ENCODE measurements around the gene CCDC92. TPM values are rescaled to one million over a fixed set of nuclear protein-coding genes. Genes with fewer than 3 reads are reported as not detected.

CCDC92 gene
- total RNA-seq, 1 experiment from 2014 or later: 53.7 TPM

GRCh38 chr12:123914726-123915333 is 57.8 kb downstream of the CCDC92 start:
- ATAC-seq: no peak

More at GRCh38 chr12:123914726-123915333, 57.8 kb downstream of the CCDC92 start:
- Histone ChIP-seq H3K4me1 (ENCODE audit: control insufficient read depth, insufficient read depth, low read length) (no peaks in the 10 kb centered on the region), H3K4me3 (ENCODE audit: low read depth in 2 of 2, low read length in 2 of 2) (no peak overlapping the region), H3K36me3 (ENCODE audit: control insufficient read depth, insufficient read depth, low read length) (no peaks in the 10 kb centered on the region), H3K27ac (ENCODE audit: low read length) (no peak overlapping the region), H3K27me3 (ENCODE audit: control insufficient read depth, insufficient read depth, low read length) (peaks cover 2% of the 10 kb centered on the region; the same call in 1 of the 2 replicates), H3K9me3 (ENCODE audit: control insufficient read depth, insufficient read depth, low read depth, low read length) (no peaks in the 10 kb centered on the region)
- intact Hi-C loops (cut with micrococcal nuclease; ENCODE audit: unreplicated experiment) (no loop called here), in situ Hi-C loops (cut with HindIII; ENCODE audit: low pct_unique_long_range_greater_than_20kb, low sequenced_read_pairs) (no loop called here)
- ChIA-PET CTCF (no interaction called here), POLR2A (no interaction called here)
- DNase-seq (ENCODE audit: low read depth, low spot score): no peak
- TF ChIP-seq POLR2AphosphoS5 (IDR thresholded peaks at IDR 0.05; ENCODE audit: low read depth, low read length) (no peak), TCF7L2 (IDR thresholded peaks at IDR 0.05; ENCODE audit: low read depth, low read length) (no peak), CTCF (IDR thresholded peaks at IDR 0.05) (no peak), SIN3A (IDR thresholded peaks at IDR 0.05; ENCODE audit: borderline replicate concordance, insufficient read depth, low read depth, low read length) (no peak), REST (IDR thresholded peaks at IDR 0.05; ENCODE audit: insufficient read depth in 1 of 2, low read depth in 2 of 2, low read length in 1 of 2) (no peak)
- no TSS peak for BruUV-seq (replicated peaks)
